Gastrocnemius medialis (tissue), 4 donors: ENCODE data around the gene SCN8A.

ENCODE experiments used
- POLR2A ChIP-seq, 2 donors: fragments of 450-650 bp; IDR thresholded peaks; one replicate each; pipeline ENCODE4 v1.6.1; 2017; ENCODE audit warnings: antibody characterized with exemption in 2 of 2, mild to moderate bottlenecking in 2 of 2, moderate library complexity in 2 of 2
- TF ChIP-seq, protein P1 (sequence below), 5 experiments: fragments of 450-650 bp in 3 of 5; fragments of 200-600 bp in 2 of 5; sonication (generic) in 2 of 5; IDR thresholded peaks in 4 of 5; conservative IDR thresholded peaks in 1 of 5; 1 replicate in 4 of 5; 2 replicates in 1 of 5; pipeline ENCODE4 v1.5.1; 2016 to 2019; ENCODE audit warnings: antibody characterized with exemption in 5 of 5, mild to moderate bottlenecking in 3 of 5, moderate library complexity in 3 of 5

DNA sequence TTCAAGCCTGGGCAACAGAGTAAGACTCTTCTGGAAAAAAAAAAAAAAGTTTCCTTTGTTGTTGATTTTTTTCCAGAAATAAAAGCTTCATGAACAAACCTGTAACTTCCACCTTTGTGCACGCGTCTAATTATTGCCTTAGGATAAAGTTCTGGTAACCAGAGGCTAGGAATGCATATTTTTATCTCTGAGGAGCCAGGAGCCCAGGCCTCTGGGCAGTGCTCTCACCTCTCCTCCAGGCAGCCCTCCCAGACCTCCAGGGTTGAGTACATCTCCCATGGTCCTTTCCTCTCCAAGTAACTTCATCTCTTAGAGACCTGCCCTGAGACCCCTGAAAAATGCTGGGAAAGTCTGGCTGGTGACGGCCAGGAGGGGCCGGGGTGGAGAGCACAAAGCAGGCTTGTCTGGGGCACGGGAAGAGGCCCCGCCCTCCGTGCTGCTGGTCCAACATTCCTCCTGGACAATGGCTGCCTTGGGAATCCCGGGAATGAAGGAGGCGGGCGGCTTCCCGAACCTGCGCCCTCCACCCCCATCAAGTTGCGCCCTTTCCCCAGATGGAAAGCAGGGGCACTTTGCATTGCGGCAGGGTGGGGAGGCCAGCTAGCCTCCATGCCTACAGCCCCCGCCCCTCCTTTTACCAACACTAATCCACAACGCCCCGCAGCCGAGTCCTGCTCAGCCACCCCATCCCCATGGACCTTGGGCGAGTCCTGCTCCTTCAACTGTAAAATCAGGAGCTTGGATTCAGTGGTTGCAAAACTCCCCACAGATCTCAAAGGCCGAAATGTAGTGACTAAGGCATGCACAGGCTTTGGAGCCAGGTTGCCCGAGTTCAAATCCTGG is 264.8 kb downstream of the SCN8A start:
- TF ChIP-seq, protein P1, sequence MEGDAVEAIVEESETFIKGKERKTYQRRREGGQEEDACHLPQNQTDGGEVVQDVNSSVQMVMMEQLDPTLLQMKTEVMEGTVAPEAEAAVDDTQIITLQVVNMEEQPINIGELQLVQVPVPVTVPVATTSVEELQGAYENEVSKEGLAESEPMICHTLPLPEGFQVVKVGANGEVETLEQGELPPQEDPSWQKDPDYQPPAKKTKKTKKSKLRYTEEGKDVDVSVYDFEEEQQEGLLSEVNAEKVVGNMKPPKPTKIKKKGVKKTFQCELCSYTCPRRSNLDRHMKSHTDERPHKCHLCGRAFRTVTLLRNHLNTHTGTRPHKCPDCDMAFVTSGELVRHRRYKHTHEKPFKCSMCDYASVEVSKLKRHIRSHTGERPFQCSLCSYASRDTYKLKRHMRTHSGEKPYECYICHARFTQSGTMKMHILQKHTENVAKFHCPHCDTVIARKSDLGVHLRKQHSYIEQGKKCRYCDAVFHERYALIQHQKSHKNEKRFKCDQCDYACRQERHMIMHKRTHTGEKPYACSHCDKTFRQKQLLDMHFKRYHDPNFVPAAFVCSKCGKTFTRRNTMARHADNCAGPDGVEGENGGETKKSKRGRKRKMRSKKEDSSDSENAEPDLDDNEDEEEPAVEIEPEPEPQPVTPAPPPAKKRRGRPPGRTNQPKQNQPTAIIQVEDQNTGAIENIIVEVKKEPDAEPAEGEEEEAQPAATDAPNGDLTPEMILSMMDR (IDR thresholded peaks at IDR 0.05 in 4 of 5, conservative IDR thresholded peaks at IDR 0.05 in 1 of 5): no peak
- TF ChIP-seq POLR2A (IDR thresholded peaks at IDR 0.05): no peak
